ENCODE results near the gene RRAGC.
"Not testable (repeated sequence)": the region's sequence is repeated elsewhere in the genome, so short reads cannot be mapped to it uniquely, and the experiment has no call there.

Gene RRAGC

GRCh38 chr1:38846210-38846609 is 13.4 kb downstream of the RRAGC start:
- Mint-ChIP-seq H3K27ac (no peak overlapping the region), H3K9me3 (no peaks in the 10 kb centered on the region), H3K27me3 (ENCODE audit: low read depth, poor library complexity) (no peaks in the 10 kb centered on the region), H3K36me3 (ENCODE audit: low read depth) (peaks cover 61% of the 10 kb centered on the region), H3K4me1 (no peaks in the 10 kb centered on the region), H3K4me3 (no peak overlapping the region)
- TF ChIP-seq, protein P1, sequence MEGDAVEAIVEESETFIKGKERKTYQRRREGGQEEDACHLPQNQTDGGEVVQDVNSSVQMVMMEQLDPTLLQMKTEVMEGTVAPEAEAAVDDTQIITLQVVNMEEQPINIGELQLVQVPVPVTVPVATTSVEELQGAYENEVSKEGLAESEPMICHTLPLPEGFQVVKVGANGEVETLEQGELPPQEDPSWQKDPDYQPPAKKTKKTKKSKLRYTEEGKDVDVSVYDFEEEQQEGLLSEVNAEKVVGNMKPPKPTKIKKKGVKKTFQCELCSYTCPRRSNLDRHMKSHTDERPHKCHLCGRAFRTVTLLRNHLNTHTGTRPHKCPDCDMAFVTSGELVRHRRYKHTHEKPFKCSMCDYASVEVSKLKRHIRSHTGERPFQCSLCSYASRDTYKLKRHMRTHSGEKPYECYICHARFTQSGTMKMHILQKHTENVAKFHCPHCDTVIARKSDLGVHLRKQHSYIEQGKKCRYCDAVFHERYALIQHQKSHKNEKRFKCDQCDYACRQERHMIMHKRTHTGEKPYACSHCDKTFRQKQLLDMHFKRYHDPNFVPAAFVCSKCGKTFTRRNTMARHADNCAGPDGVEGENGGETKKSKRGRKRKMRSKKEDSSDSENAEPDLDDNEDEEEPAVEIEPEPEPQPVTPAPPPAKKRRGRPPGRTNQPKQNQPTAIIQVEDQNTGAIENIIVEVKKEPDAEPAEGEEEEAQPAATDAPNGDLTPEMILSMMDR (IDR thresholded peaks at IDR 0.05) = no peak
- no peak for DNase-seq

GRCh38 chr1:38845088-38845487 is 14.5 kb downstream of the RRAGC start:
- not testable (repeated sequence) for H3K4me3 Mint-ChIP-seq; H3K9me3 Mint-ChIP-seq; H3K27me3 Mint-ChIP-seq (ENCODE audit: low read depth, poor library complexity); H3K27ac Mint-ChIP-seq; H3K4me1 Mint-ChIP-seq; DNase-seq
- peaks cover 58% of the 10 kb centered on the region for H3K36me3 Mint-ChIP-seq (ENCODE audit: low read depth)

- Mint-ChIP-seq H3K9me3 (no peaks in the 10 kb centered on the region), H3K4me3 (no peak overlapping the region), H3K4me1 (no peaks in the 10 kb centered on the region), H3K27ac (peak overlapping the region; percentile 9), H3K27me3 (ENCODE audit: low read depth, poor library complexity) (no peaks in the 10 kb centered on the region), H3K36me3 (ENCODE audit: low read depth) (peaks cover 51% of the 10 kb centered on the region)
- no peak for DNase-seq
- TF ChIP-seq, protein P1 (IDR thresholded peaks at IDR 0.05) = no peak
Measured at GRCh38 chr1:38840281-38840680, 19.3 kb downstream of the RRAGC start.

GRCh38 chr1:38839363-38839762 is 20.2 kb downstream of the RRAGC start:
- Mint-ChIP-seq H3K27ac (peak overlapping the region; percentile 36), H3K9me3 (no peaks in the 10 kb centered on the region), H3K36me3 (ENCODE audit: low read depth) (peaks cover 42% of the 10 kb centered on the region), H3K4me1 (no peaks in the 10 kb centered on the region), H3K4me3 (no peak overlapping the region), H3K27me3 (ENCODE audit: low read depth, poor library complexity) (no peaks in the 10 kb centered on the region)
- TF ChIP-seq, protein P1 (IDR thresholded peaks at IDR 0.05) = no peak
- DNase-seq = no peak

- H3K36me3 Mint-ChIP-seq (ENCODE audit: low read depth) = peaks cover 19% of the 10 kb centered on the region
- not testable (repeated sequence) for H3K27ac Mint-ChIP-seq; H3K4me3 Mint-ChIP-seq; H3K27me3 Mint-ChIP-seq (ENCODE audit: low read depth, poor library complexity); DNase-seq; H3K9me3 Mint-ChIP-seq; H3K4me1 Mint-ChIP-seq
Measured at GRCh38 chr1:38836316-38836715, 23.3 kb downstream of the RRAGC start.

GRCh38 chr1:38834937-38835827 is 24.4 kb downstream of the RRAGC start:
- Mint-ChIP-seq H3K27ac (no peak overlapping the region), H3K4me1 (peaks cover 14% of the 10 kb centered on the region), H3K36me3 (ENCODE audit: low read depth) (peaks cover 13% of the 10 kb centered on the region), H3K27me3 (ENCODE audit: low read depth, poor library complexity) (peaks cover 18% of the 10 kb centered on the region), H3K4me3 (no peak overlapping the region), H3K9me3 (no peaks in the 10 kb centered on the region)
- TF ChIP-seq, protein P1 (IDR thresholded peaks at IDR 0.05) = peak; percentile 83
- DNase-seq = peak; percentile 52
